Measurements from ENCODE around the gene EBP. TPM values are rescaled to one million over a fixed set of nuclear protein-coding genes. Genes with fewer than 3 reads are reported as not detected.

Gene EBP
- total RNA-seq, 1 donor from 2014 or later: 66.0 TPM

GRCh38 chrX:48559636-48560035 lies 38.0 kb downstream of the EBP start:
- FAIRE-seq (no peak), DNase-seq (ENCODE audit: low read depth) (no peak)
- Histone ChIP-seq H3K27me3 (ENCODE audit: insufficient read depth, low read length) (no peaks in the 10 kb centered on the region), H3K9me3 (ENCODE audit: insufficient read depth, low read depth, low read length) (no peaks in the 10 kb centered on the region), H3K27ac (ENCODE audit: low read depth, low read length) (no peak overlapping the region), H4K20me1 (ENCODE audit: insufficient read depth, low read length) (peaks cover 3% of the 10 kb centered on the region), H3K79me2 (ENCODE audit: insufficient read depth, low read length) (no peaks in the 10 kb centered on the region), H3K4me1 (ENCODE audit: insufficient read depth, low read length) (peaks cover 5% of the 10 kb centered on the region), H2AFZ (ENCODE audit: low read depth, low read length) (no peak overlapping the region), H3K4me2 (ENCODE audit: low read length) (no peak overlapping the region), H3K9ac (ENCODE audit: low read length) (no peak overlapping the region), H3K36me3 (ENCODE audit: insufficient read depth, low read length) (peaks cover 5% of the 10 kb centered on the region), H3K4me3 (ENCODE audit: insufficient read depth, low read depth, low read length) (no peak overlapping the region)
- peaks cover 3% of the 10 kb centered on the region for H3K4me1 Mint-ChIP-seq (ENCODE audit: low read depth, unreplicated experiment)
- no peak overlapping the region for H3K27ac Mint-ChIP-seq (ENCODE audit: unreplicated experiment)
- H3K4me3 Mint-ChIP-seq (ENCODE audit: unreplicated experiment): no peak overlapping the region
- no peaks in the 10 kb centered on the region for H3K27me3 Mint-ChIP-seq (ENCODE audit: low read depth, unreplicated experiment)
- TF ChIP-seq EZH2 (IDR thresholded peaks at IDR 0.05; ENCODE audit: insufficient read depth, low read length) (no peak), CTCF (IDR thresholded peaks at IDR 0.05; ENCODE audit: insufficient read depth, low read depth, low read length) (no peak)
- H3K36me3 Mint-ChIP-seq (ENCODE audit: low read depth, unreplicated experiment): peaks cover 9% of the 10 kb centered on the region
- no peaks in the 10 kb centered on the region for H3K9me3 Mint-ChIP-seq (ENCODE audit: unreplicated experiment)

- Histone ChIP-seq H4K20me1 (ENCODE audit: insufficient read depth, low read length) (no peaks in the 10 kb centered on the region), H3K9me3 (ENCODE audit: insufficient read depth, low read depth, low read length) (no peaks in the 10 kb centered on the region), H3K4me1 (ENCODE audit: insufficient read depth, low read length) (peaks cover 5% of the 10 kb centered on the region), H3K27ac (ENCODE audit: low read depth, low read length) (no peak overlapping the region), H3K4me3 (ENCODE audit: insufficient read depth, low read depth, low read length) (no peak overlapping the region), H2AFZ (ENCODE audit: low read depth, low read length) (no peak overlapping the region), H3K4me2 (ENCODE audit: low read length) (no peak overlapping the region), H3K36me3 (ENCODE audit: insufficient read depth, low read length) (peaks cover 5% of the 10 kb centered on the region), H3K79me2 (ENCODE audit: insufficient read depth, low read length) (no peaks in the 10 kb centered on the region), H3K27me3 (ENCODE audit: insufficient read depth, low read length) (no peaks in the 10 kb centered on the region), H3K9ac (ENCODE audit: low read length) (no peak overlapping the region)
- H3K27me3 Mint-ChIP-seq (ENCODE audit: low read depth, unreplicated experiment): no peaks in the 10 kb centered on the region
- peaks cover 3% of the 10 kb centered on the region for H3K4me1 Mint-ChIP-seq (ENCODE audit: low read depth, unreplicated experiment)
- no peak overlapping the region for H3K27ac Mint-ChIP-seq (ENCODE audit: unreplicated experiment)
- TF ChIP-seq EZH2 (IDR thresholded peaks at IDR 0.05; ENCODE audit: insufficient read depth, low read length): no peak
- TF ChIP-seq CTCF (IDR thresholded peaks at IDR 0.05; ENCODE audit: insufficient read depth, low read depth, low read length): no peak
- no peaks in the 10 kb centered on the region for H3K9me3 Mint-ChIP-seq (ENCODE audit: unreplicated experiment)
- no peak for FAIRE-seq
- H3K4me3 Mint-ChIP-seq (ENCODE audit: unreplicated experiment): no peak overlapping the region
- DNase-seq (ENCODE audit: low read depth): no peak
- peaks cover 9% of the 10 kb centered on the region for H3K36me3 Mint-ChIP-seq (ENCODE audit: low read depth, unreplicated experiment)
Measured at GRCh38 chrX:48560056-48560455, 38.4 kb downstream of the EBP start.

GRCh38 chrX:48560681-48561080 lies 39.1 kb downstream of the EBP start:
- H3K9ac ChIP-seq (ENCODE audit: low read length): no peak overlapping the region
- H3K27ac Mint-ChIP-seq (ENCODE audit: unreplicated experiment): no peak overlapping the region
- peaks cover 5% of the 10 kb centered on the region for H3K4me1 ChIP-seq (ENCODE audit: insufficient read depth, low read length)
- no peaks in the 10 kb centered on the region for H3K27me3 ChIP-seq (ENCODE audit: insufficient read depth, low read length)
- FAIRE-seq (no peak), DNase-seq (ENCODE audit: low read depth) (no peak)
- no peaks in the 10 kb centered on the region for H3K9me3 ChIP-seq (ENCODE audit: insufficient read depth, low read depth, low read length)
- H3K27me3 Mint-ChIP-seq (ENCODE audit: low read depth, unreplicated experiment): no peaks in the 10 kb centered on the region
- H2AFZ ChIP-seq (ENCODE audit: low read depth, low read length): no peak overlapping the region
- peaks cover 9% of the 10 kb centered on the region for H3K36me3 Mint-ChIP-seq (ENCODE audit: low read depth, unreplicated experiment)
- H3K4me2 ChIP-seq (ENCODE audit: low read length): no peak overlapping the region
- H3K4me1 Mint-ChIP-seq (ENCODE audit: low read depth, unreplicated experiment): peaks cover 3% of the 10 kb centered on the region
- peaks cover 5% of the 10 kb centered on the region for H3K36me3 ChIP-seq (ENCODE audit: insufficient read depth, low read length)
- H3K27ac ChIP-seq (ENCODE audit: low read depth, low read length): no peak overlapping the region
- H3K79me2 ChIP-seq (ENCODE audit: insufficient read depth, low read length): no peaks in the 10 kb centered on the region
- no peak for TF ChIP-seq CTCF (IDR thresholded peaks at IDR 0.05; ENCODE audit: insufficient read depth, low read depth, low read length)
- TF ChIP-seq EZH2 (IDR thresholded peaks at IDR 0.05; ENCODE audit: insufficient read depth, low read length): no peak
- no peaks in the 10 kb centered on the region for H4K20me1 ChIP-seq (ENCODE audit: insufficient read depth, low read length)
- no peaks in the 10 kb centered on the region for H3K9me3 Mint-ChIP-seq (ENCODE audit: unreplicated experiment)
- H3K4me3 ChIP-seq (ENCODE audit: insufficient read depth, low read depth, low read length): no peak overlapping the region
- no peak overlapping the region for H3K4me3 Mint-ChIP-seq (ENCODE audit: unreplicated experiment)
